ENCODE measurements around the gene OR5K1.

Gene OR5K1

DNA sequence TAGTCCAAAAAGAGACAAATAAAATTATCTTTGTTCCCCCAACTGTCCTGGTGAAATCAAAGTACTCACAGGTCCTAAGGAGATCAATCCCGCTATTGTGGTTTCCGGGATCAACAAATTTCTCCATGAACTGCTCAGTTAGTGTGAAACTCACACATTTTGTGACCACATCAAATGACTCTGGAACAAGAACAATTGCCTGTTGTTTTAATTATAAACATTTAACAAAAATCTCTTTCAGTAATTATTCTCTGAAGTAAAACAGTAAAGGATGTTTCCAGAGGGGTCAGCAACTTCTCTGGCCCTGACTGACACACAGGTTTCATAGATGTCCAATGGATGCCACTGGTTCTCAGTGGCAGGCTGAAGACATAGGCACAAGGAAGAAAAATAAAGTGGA, 55.8 kb downstream of the OR5K1 start:
- no peak for DNase-seq

DNA sequence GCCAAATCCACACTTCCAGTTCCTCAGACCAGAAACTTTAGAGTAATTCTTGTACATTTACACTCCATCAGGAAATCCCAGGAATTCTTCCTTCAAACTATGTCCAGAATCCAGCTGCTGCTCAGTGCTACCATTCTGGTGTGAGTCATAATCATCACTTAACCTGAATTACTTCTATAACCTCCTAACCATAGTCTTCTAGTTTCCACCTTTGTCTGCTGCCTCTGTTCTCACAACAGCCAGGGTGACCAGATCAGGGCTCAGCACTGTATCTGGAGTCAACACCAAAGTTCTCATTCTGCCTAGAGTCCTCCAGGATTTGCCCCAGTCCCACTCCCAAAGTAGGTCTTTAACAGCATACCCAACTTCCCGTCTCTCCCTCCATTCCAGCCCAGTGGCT, 56.4 kb downstream of the OR5K1 start:
- DNase-seq, result peak; percentile 11

DNA sequence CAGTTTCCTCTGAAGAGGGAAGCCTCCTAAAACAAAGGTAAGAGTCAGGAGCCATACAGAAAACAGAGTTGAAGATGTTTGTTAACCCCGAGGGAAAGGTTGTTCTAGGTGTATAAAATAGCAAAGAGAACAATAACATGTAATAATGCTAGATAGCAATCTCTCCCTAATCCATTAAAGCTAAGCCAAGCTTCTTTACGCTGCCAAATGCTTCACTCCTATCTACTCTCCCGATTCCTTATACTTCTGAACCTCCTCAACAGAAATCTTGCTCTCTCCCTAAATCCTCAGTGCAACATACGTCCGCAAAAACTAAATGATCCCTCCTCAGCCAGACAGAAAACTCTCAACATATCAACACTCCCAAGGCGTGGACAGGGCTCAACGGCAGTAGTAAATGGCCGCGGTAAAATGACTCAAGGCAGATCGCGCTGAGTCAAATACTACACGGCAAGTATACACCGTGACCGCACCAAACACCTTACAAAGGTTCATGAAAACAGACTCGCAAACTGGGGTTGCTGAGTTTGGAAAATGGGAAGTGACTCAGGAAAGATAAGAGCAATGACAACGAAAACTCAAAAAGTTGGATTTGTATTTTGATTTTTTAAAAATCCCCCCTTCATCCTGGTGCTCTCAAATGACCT, 59.0 kb downstream of the OR5K1 start:
- peak; percentile 69 for DNase-seq
